ENCODE measurements around the gene KMT2C. TPM values are rescaled to one million over a fixed set of nuclear protein-coding genes. Genes with fewer than 3 reads are reported as not detected.
A peak's percentile ranks its signal among the peaks of the same experiment; 100 is the strongest.

KMT2C gene
- total and polyA plus RNA-seq, 11 donors = 8.4 to 62.4 (median 42.2) TPM

DNA sequence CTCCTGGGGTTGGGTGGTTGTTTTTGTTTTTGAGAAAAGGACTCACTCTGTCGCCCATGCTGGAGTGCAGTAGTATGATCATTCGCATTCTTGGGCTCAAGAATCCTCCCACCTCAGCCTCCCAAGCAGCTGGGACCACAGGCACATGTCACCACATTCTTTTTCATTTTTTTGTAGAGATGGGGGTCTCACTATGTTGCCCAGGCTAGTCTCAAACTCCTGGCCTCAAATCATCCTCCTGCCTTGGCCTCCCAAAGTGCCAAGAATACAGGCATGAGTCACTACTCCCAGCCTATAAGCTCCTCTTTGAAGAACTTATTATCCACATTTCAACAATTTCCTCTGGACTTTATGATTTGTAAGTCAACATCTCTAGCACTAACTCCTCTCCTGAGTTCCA, 102.7 kb downstream of the KMT2C start:
- intact Hi-C loops (cut with DNase I) = loop anchor here in 2 of 10 donors (10.0 kb wide), 1 partner anchor 132 kb away; no protein-coding TSS in a partner anchor
- no peak for TF ChIP-seq POLR2A (IDR thresholded peaks at IDR 0.05)
- no peaks in the 10 kb centered on the region for H3K9me3 ChIP-seq
- no peak overlapping the region for H3K27ac ChIP-seq
- DNase-seq (no peak), ATAC-seq (no peak)
- H3K4me1 ChIP-seq = peaks cover 0 to 42% (median 28%) of the 10 kb centered on the region in 12 donors
- WGBS, 4 donors = 92 to 96% (median 96%) methylated on average over 2 of the region's 2 CpGs
- H3K36me3 ChIP-seq = peaks cover 0 to 23% (median 20%) of the 10 kb centered on the region in 9 donors
- H3K27me3 ChIP-seq = no peaks in the 10 kb centered on the region
- H3K4me3 ChIP-seq = no peak overlapping the region

DNA sequence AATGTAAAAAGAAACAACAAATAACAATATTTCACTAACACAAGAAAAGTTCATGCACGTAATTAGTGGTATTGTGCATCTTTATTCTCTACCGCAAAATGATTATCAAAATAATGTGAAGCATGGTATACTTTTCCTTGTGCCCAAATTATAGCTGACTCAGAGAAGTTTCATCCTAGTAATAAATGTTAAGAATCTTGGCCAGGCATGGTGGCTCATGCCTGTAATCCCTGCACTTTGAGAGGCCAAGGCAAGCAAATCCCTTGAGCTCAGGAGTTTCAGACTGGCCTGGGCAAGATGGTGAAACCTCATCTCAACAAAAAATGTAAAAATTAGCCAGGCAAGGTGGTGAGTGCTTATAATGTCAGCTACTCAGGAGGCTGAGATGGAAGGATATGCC, 105.0 kb downstream of the KMT2C start:
- TF ChIP-seq POLR2A (IDR thresholded peaks at IDR 0.05) = no peak
- TF ChIP-seq, protein P1, sequence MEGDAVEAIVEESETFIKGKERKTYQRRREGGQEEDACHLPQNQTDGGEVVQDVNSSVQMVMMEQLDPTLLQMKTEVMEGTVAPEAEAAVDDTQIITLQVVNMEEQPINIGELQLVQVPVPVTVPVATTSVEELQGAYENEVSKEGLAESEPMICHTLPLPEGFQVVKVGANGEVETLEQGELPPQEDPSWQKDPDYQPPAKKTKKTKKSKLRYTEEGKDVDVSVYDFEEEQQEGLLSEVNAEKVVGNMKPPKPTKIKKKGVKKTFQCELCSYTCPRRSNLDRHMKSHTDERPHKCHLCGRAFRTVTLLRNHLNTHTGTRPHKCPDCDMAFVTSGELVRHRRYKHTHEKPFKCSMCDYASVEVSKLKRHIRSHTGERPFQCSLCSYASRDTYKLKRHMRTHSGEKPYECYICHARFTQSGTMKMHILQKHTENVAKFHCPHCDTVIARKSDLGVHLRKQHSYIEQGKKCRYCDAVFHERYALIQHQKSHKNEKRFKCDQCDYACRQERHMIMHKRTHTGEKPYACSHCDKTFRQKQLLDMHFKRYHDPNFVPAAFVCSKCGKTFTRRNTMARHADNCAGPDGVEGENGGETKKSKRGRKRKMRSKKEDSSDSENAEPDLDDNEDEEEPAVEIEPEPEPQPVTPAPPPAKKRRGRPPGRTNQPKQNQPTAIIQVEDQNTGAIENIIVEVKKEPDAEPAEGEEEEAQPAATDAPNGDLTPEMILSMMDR (IDR thresholded peaks at IDR 0.05) = no peak
- Histone ChIP-seq H3K36me3 (peaks cover 0 to 43% (median 33%) of the 10 kb centered on the region in 9 donors), H3K27me3 (no peaks in the 10 kb centered on the region), H3K4me3 (no peak overlapping the region), H3K27ac (no peak overlapping the region), H3K9me3 (no peaks in the 10 kb centered on the region), H3K4me1 (peaks cover 0 to 24% (median 11%) of the 10 kb centered on the region in 12 donors)
- no peak for ATAC-seq
- DNase-seq = no peak
- WGBS, 4 donors = 92 to 95% (median 94%) methylated on average over 2 of the region's 2 CpGs
- intact Hi-C loops (cut with DNase I) = loop anchor here in 2 of 10 donors (10.0 kb wide), 1 partner anchor 134 kb away; no protein-coding TSS in a partner anchor

DNA sequence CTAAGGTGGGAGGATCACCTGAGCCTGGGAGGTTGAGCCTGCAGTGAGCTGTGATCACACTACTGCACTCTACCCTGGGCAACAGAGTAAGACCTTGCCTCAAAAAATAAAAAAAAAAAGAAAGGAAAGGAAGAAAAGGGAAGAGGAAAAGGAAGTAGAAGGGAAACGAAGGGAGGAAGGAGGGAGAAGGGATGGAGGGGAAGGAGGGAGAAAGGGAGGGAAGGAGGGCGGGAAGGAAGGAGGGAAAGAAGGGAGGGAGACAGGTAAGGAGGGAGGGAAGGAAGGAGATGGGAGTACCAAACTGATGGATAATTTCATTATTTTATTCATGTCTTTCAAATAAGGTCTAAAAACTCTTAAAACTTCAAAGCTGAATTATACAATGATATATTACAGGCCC, 106.3 kb downstream of the KMT2C start:
- ATAC-seq (no peak), DNase-seq (no peak)
- H3K36me3 ChIP-seq = peaks cover 0 to 49% (median 33%) of the 10 kb centered on the region in 9 donors
- H3K27ac ChIP-seq = no peak overlapping the region
- TF ChIP-seq POLR2A (IDR thresholded peaks at IDR 0.05) = no peak
- TF ChIP-seq, protein P1 (IDR thresholded peaks at IDR 0.05) = no peak
- no peaks in the 10 kb centered on the region for H3K27me3 ChIP-seq
- no peaks in the 10 kb centered on the region for H3K9me3 ChIP-seq
- intact Hi-C loops (cut with DNase I) = no loop called here
- H3K4me3 ChIP-seq = no peak overlapping the region
- 77 to 87% (median 79%) methylated on average over 2 of the region's 2 CpGs for WGBS, 4 donors
- peaks cover 0 to 10% (median 0%) of the 10 kb centered on the region in 12 donors for H3K4me1 ChIP-seq

DNA sequence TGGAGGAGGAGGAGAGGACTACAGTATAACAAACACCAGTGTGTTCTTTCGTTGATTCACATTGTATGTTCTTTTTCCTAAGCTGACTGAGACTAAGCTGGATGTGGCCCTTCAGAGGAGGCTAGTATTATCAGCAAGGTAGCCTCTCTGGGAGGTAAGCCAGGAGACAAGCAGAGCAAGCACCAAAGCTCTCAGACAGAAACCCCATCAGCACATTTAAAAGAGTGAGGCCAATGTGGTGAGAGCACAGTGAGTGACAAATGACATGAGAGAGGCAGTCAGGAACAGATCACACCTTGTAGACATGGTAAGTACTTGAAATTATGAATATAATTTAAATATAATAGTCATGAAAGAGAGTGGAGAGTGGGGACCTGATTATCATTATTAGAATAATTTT, 107.6 kb downstream of the KMT2C start:
- 48 to 75% (median 64%) methylated on average over 1 of the region's 1 CpG for WGBS, 4 donors
- peaks cover 0 to 10% (median 0%) of the 10 kb centered on the region in 12 donors for H3K4me1 ChIP-seq
- intact Hi-C loops (cut with DNase I) = no loop called here

More for the DNA sequence above, 107.6 kb downstream of the KMT2C start:
- no peak overlapping the region for H3K4me3 ChIP-seq
- TF ChIP-seq POLR2A (IDR thresholded peaks at IDR 0.05) = no peak
- TF ChIP-seq, protein P1 (IDR thresholded peaks at IDR 0.05) = no peak
- peak in 3 of 4 donors; percentile 71 to 92 (median 84) for ATAC-seq
- peaks cover 0 to 49% (median 33%) of the 10 kb centered on the region in 9 donors for H3K36me3 ChIP-seq
- no peak for DNase-seq
- no peak overlapping the region for H3K27ac ChIP-seq
- no peaks in the 10 kb centered on the region for H3K27me3 ChIP-seq
- H3K9me3 ChIP-seq = no peaks in the 10 kb centered on the region
